ENCODE data around the gene SURF1.
A peak's percentile ranks its signal among the peaks of the same experiment; 100 is the strongest.
"Not testable (repeated sequence)": the region's sequence is repeated elsewhere in the genome, so short reads cannot be mapped to it uniquely, and the experiment has no call there.

SURF1 gene

GRCh38 chr9:133342069-133342406 lies 14.2 kb downstream of the SURF1 start:
- no peak for DNase-seq

GRCh38 chr9:133341369-133342068 lies 14.8 kb downstream of the SURF1 start:
- DNase-seq, result no peak

- no peak for DNase-seq
Measured at GRCh38 chr9:133340916-133341315, 15.4 kb downstream of the SURF1 start.

- DNase-seq, result no peak
Measured at GRCh38 chr9:133340256-133340655, 16.0 kb downstream of the SURF1 start.

- no peak for DNase-seq
Measured at GRCh38 chr9:133339641-133340040, 16.6 kb downstream of the SURF1 start.

- DNase-seq, result peak; percentile 93
Measured at GRCh38 chr9:133335924-133336811, 20.1 kb downstream of the SURF1 start, which contains the start of gene SURF6. Gene SURF6, minus strand, starts transcription at chr9:133336188. Its CDS starts 56 bp downstream, at chr9:133336132.

- DNase-seq, result not testable (repeated sequence)
Measured at GRCh38 chr9:133334888-133335287, 21.4 kb downstream of the SURF1 start.

GRCh38 chr9:133334161-133334560 lies 22.1 kb downstream of the SURF1 start:
- DNase-seq, result no peak

- DNase-seq, result no peak
Measured at GRCh38 chr9:133333566-133333965, 22.7 kb downstream of the SURF1 start.

- no peak for DNase-seq
Measured at GRCh38 chr9:133333011-133333410, 23.3 kb downstream of the SURF1 start.

GRCh38 chr9:133332381-133332730 lies 23.9 kb downstream of the SURF1 start:
- no peak for DNase-seq

GRCh38 chr9:133331641-133332380 lies 24.5 kb downstream of the SURF1 start:
- no peak for DNase-seq

GRCh38 chr9:133331221-133331620 lies 25.1 kb downstream of the SURF1 start:
- DNase-seq, result no peak

GRCh38 chr9:133329306-133330156 lies 26.8 kb downstream of the SURF1 start:
- DNase-seq, result not testable (repeated sequence)

GRCh38 chr9:133327834-133328484 lies 28.3 kb downstream of the SURF1 start:
- DNase-seq, result no peak

GRCh38 chr9:133327021-133327420 lies 29.3 kb downstream of the SURF1 start:
- DNase-seq, result not testable (repeated sequence)

GRCh38 chr9:133323991-133324703 lies 32.1 kb downstream of the SURF1 start:
- DNase-seq, result no peak

- DNase-seq, result no peak
Measured at GRCh38 chr9:133323211-133323610, 33.1 kb downstream of the SURF1 start.

- DNase-seq, result no peak
Measured at GRCh38 chr9:133322701-133323100, 33.6 kb downstream of the SURF1 start.

GRCh38 chr9:133321411-133321935 lies 34.8 kb downstream of the SURF1 start:
- no peak for DNase-seq

GRCh38 chr9:133320421-133320881 lies 35.8 kb downstream of the SURF1 start:
- no peak for DNase-seq

Measured in CD4-positive, alpha-beta T cell treated with Interleukin-17A for 1 hour (primary cell).